Loucy (cell line): ENCODE results near the gene ZNF888.

Experiments used
- EZH2phosphoT487 ChIP-seq: fragments of 200-600 bp; IDR thresholded peaks from 2 replicates; pipeline ENCODE4 v1.6.1; 2018; ENCODE audit warnings: antibody characterized with exemption, mild to moderate bottlenecking, moderate library complexity, borderline replicate concordance
- TF ChIP-seq, protein P1 (sequence below): fragments of 200-600 bp; sonication (generic); conservative IDR thresholded peaks from 2 replicates; pipeline ENCODE4 v1.5.1; 2014; ENCODE audit warnings: mild to moderate bottlenecking, antibody characterized with exemption, low read length

DNA sequence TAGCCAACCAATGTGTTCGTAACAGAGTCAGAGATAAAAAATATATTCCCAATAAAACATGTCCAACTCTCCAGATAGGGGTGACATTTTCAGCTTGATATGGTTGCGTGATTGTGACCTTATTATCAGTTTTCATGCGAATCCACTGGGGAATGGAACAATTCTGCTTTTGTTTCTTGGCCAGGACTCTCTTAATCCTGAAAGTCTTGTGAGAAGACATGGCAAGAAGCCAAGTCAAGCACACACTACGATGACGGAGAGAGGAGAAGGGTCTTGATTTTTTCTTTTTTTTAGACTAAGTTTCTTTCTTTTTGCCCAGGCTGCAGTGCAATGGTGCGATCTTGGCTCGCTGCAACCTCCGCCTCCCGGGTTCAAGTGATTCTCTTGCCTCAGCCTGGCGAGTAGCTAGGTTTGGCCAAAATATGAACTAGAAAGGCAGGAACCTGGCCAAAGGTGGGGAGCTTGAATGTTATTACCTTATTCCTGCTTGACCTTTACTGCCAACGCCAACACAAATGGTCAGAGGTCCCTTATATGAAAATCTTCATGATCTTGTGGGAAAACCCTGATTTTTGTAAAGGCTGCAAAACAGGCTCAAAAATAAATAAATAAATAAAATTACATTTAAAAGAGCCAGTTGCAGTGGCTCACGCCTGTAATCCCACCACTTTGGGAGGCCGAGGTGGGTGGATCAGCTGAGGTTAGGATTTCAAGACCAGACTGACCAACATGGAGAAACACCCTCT is 25.0 kb upstream of the ZNF888 start:
- TF ChIP-seq EZH2phosphoT487 = no peak
- TF ChIP-seq, protein P1, sequence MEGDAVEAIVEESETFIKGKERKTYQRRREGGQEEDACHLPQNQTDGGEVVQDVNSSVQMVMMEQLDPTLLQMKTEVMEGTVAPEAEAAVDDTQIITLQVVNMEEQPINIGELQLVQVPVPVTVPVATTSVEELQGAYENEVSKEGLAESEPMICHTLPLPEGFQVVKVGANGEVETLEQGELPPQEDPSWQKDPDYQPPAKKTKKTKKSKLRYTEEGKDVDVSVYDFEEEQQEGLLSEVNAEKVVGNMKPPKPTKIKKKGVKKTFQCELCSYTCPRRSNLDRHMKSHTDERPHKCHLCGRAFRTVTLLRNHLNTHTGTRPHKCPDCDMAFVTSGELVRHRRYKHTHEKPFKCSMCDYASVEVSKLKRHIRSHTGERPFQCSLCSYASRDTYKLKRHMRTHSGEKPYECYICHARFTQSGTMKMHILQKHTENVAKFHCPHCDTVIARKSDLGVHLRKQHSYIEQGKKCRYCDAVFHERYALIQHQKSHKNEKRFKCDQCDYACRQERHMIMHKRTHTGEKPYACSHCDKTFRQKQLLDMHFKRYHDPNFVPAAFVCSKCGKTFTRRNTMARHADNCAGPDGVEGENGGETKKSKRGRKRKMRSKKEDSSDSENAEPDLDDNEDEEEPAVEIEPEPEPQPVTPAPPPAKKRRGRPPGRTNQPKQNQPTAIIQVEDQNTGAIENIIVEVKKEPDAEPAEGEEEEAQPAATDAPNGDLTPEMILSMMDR = no peak
